ENCODE measurements around the gene VSIR. TPM values are rescaled to one million over a fixed set of nuclear protein-coding genes. Genes with fewer than 3 reads are reported as not detected.

Gene VSIR
- total RNA-seq, 2 donors from 2014 or later: 14.8 to 17.1 TPM

GRCh38 chr10:71765176-71765904 is 8.0 kb downstream of the VSIR start:
- ATAC-seq (no peak), DNase-seq (no peak)
- Histone ChIP-seq H3K27ac (peak overlapping the region in 2 of 4 donors; percentile 33 to 70), H3K36me3 (replicated peaks in 1 of 2; ENCODE audit: insufficient read depth in 1 of 2, low read depth in 2 of 2) (no peaks in the 10 kb centered on the region), H3K4me3 (no peak overlapping the region), H3K27me3 (no peaks in the 10 kb centered on the region), H3K9me3 (no peaks in the 10 kb centered on the region), H3K4me1 (peaks cover 32% of the 10 kb centered on the region)
- WGBS, 2 donors: 57 to 60% methylated on average over 5 to 8 of the region's 8 CpGs
- no peak for TF ChIP-seq CTCF (IDR thresholded peaks at IDR 0.05)
- no peak for TF ChIP-seq POLR2A (IDR thresholded peaks at IDR 0.05)
- intact Hi-C loops (cut with DNase I): no loop called here

- Histone ChIP-seq H3K27me3 (no peaks in the 10 kb centered on the region), H3K4me3 (no peak overlapping the region), H3K27ac (no peak overlapping the region), H3K9me3 (no peaks in the 10 kb centered on the region), H3K36me3 (replicated peaks in 1 of 2; ENCODE audit: insufficient read depth in 1 of 2, low read depth in 2 of 2) (no peaks in the 10 kb centered on the region), H3K4me1 (peaks cover 26% of the 10 kb centered on the region)
- DNase-seq (no peak), ATAC-seq (no peak)
- WGBS, 2 donors: 62 to 68% methylated on average over 9 to 11 of the region's 11 CpGs
- TF ChIP-seq POLR2A (IDR thresholded peaks at IDR 0.05) (no peak), CTCF (IDR thresholded peaks at IDR 0.05) (no peak)
- intact Hi-C loops (cut with DNase I): no loop called here
Measured at GRCh38 chr10:71763352-71764127, 9.8 kb downstream of the VSIR start.

GRCh38 chr10:71762324-71762723 is 11.0 kb downstream of the VSIR start:
- intact Hi-C loops (cut with DNase I): no loop called here
- WGBS, 2 donors: 67 to 86% methylated on average over 1 to 5 of the region's 5 CpGs
- Histone ChIP-seq H3K9me3 (no peaks in the 10 kb centered on the region), H3K36me3 (replicated peaks in 1 of 2; ENCODE audit: insufficient read depth in 1 of 2, low read depth in 2 of 2) (no peaks in the 10 kb centered on the region), H3K4me3 (no peak overlapping the region), H3K27ac (no peak overlapping the region), H3K27me3 (no peaks in the 10 kb centered on the region), H3K4me1 (peaks cover 19% of the 10 kb centered on the region)
- no peak for ATAC-seq
- TF ChIP-seq CTCF (IDR thresholded peaks at IDR 0.05) (no peak), POLR2A (IDR thresholded peaks at IDR 0.05) (no peak)
- DNase-seq: no peak

- no peak for TF ChIP-seq CTCF (IDR thresholded peaks at IDR 0.05)
- no peak for TF ChIP-seq POLR2A (IDR thresholded peaks at IDR 0.05)
- intact Hi-C loops (cut with DNase I): no loop called here
- DNase-seq (no peak), ATAC-seq (no peak)
- Histone ChIP-seq H3K27me3 (no peaks in the 10 kb centered on the region), H3K4me3 (no peak overlapping the region), H3K9me3 (no peaks in the 10 kb centered on the region), H3K27ac (no peak overlapping the region), H3K4me1 (peaks cover 12% of the 10 kb centered on the region), H3K36me3 (replicated peaks in 1 of 2; ENCODE audit: insufficient read depth in 1 of 2, low read depth in 2 of 2) (no peaks in the 10 kb centered on the region)
- 79 to 81% methylated on average over 7 to 26 of the region's 26 CpGs for WGBS, 2 donors
Measured at GRCh38 chr10:71761541-71762113, 11.7 kb downstream of the VSIR start.
